HG02938 (cell line): ENCODE measurements around the gene CALML3.
"Not testable (repeated sequence)": the region's sequence is repeated elsewhere in the genome, so short reads cannot be mapped to it uniquely, and the experiment has no call there.

ENCODE experiments used
- ATAC-seq: cut with Tn5 transposase; IDR thresholded peaks from one replicate; pipeline ENCODE4 v1.9.1; 2021; ENCODE audit warnings: mild to moderate bottlenecking, moderate library complexity; ENCODE audit not compliant: unreplicated experiment

CALML3 gene

GRCh38 chr10:5552376-5553321 is 27.9 kb downstream of the CALML3 start:
- no peak for ATAC-seq

- no peak for ATAC-seq
These were observed 28.8 kb downstream of the CALML3 start for GRCh38 chr10:5553400-5554170.

GRCh38 chr10:5555021-5555510 is 30.3 kb downstream of the CALML3 start:
- no peak for ATAC-seq

- ATAC-seq = no peak
These were observed 31.1 kb downstream of the CALML3 start for GRCh38 chr10:5555881-5556280.

- ATAC-seq = no peak
These were observed 31.8 kb downstream of the CALML3 start for GRCh38 chr10:5556576-5556975.

- ATAC-seq = no peak
These were observed 32.4 kb downstream of the CALML3 start for GRCh38 chr10:5557040-5557721.

- ATAC-seq = no peak
These were observed 33.3 kb downstream of the CALML3 start for GRCh38 chr10:5557799-5558771.

- ATAC-seq = not testable (repeated sequence)
These were observed 34.3 kb downstream of the CALML3 start for GRCh38 chr10:5559022-5559421.

- no peak for ATAC-seq
These were observed 34.9 kb downstream of the CALML3 start for GRCh38 chr10:5559642-5560141.

GRCh38 chr10:5560142-5560816 is 35.5 kb downstream of the CALML3 start:
- no peak for ATAC-seq

GRCh38 chr10:5560817-5561703 is 36.3 kb downstream of the CALML3 start:
- no peak for ATAC-seq

- no peak for ATAC-seq
These were observed 37.2 kb downstream of the CALML3 start for GRCh38 chr10:5561704-5562645.

- no peak for ATAC-seq
These were observed 38.7 kb downstream of the CALML3 start for GRCh38 chr10:5563321-5563961.

GRCh38 chr10:5563991-5564536 is 39.3 kb downstream of the CALML3 start:
- ATAC-seq = no peak

- no peak for ATAC-seq
These were observed 39.9 kb downstream of the CALML3 start for GRCh38 chr10:5564537-5565204.

GRCh38 chr10:5565205-5565545 is 40.4 kb downstream of the CALML3 start:
- no peak for ATAC-seq
